Activated T-helper 1 cell treated with anti-CD3 and anti-CD28 coated beads, Interleukin-12 subunit alpha, Interleukin-12 subunit beta, Interleukin-2, Interleukin-4 antibody, amounts not matched to agents 30 ng/mL and 10 ng/mL and 1 ng/mL, durations not matched to agents 14 hours and 24 hours and 36 hours (primary cell): Measurements from ENCODE around the gene RIMS3. TPM values are rescaled to one million over a fixed set of nuclear protein-coding genes. Genes with fewer than 3 reads are reported as not detected.
A peak's percentile ranks its signal among the peaks of the same experiment; 100 is the strongest.

Source experiments
- DNase-seq: peaks from one replicate; pipeline ENCODE4 v3.0.0; 2021; ENCODE audit warnings: low spot score
- H3K27ac Mint-ChIP-seq: one replicate; pipeline ENCODE4 v1.8.0; 2021; ENCODE audit warnings: mild to moderate bottlenecking, mixed read lengths
- H3K27me3 Mint-ChIP-seq: one replicate; pipeline ENCODE4 v1.8.0; 2022; ENCODE audit warnings: mild to moderate bottlenecking, moderate library complexity, mixed read lengths; ENCODE audit not compliant: insufficient read depth
- H3K36me3 Mint-ChIP-seq: one replicate; pipeline ENCODE4 v1.8.0; 2021; ENCODE audit warnings: low read depth, mixed read lengths
- H3K4me1 Mint-ChIP-seq: one replicate; pipeline ENCODE4 v1.8.0; 2021; ENCODE audit warnings: low read depth, mixed read lengths
- H3K4me3 Mint-ChIP-seq: one replicate; pipeline ENCODE4 v1.8.0; 2021; ENCODE audit warnings: mild to moderate bottlenecking, moderate library complexity, mixed read lengths
- H3K9me3 Mint-ChIP-seq: one replicate; pipeline ENCODE4 v1.8.0; 2021; ENCODE audit warnings: mixed read lengths
- intact Hi-C: fragments of 100-400 bp; cut with micrococcal nuclease; formaldehyde crosslinking; loops from one replicate; pipeline ENCODE4 v1.15.1; 2024
- total RNA-seq: library from RNA; stranded (reverse); gene quantifications from 2 replicates; pipeline ENCODE4 v1.2.3, GENCODE V29; 2022

RIMS3 gene
- total RNA-seq, 1 donor from 2014 or later, result 1.9 TPM

- no peak for DNase-seq
- H3K27ac Mint-ChIP-seq, result no peak overlapping the region
- no peak overlapping the region for H3K4me3 Mint-ChIP-seq
- no peaks in the 10 kb centered on the region for H3K36me3 Mint-ChIP-seq
- H3K4me1 Mint-ChIP-seq, result peaks cover 33% of the 10 kb centered on the region
- H3K27me3 Mint-ChIP-seq, result no peaks in the 10 kb centered on the region
- intact Hi-C loops, result loop anchor here (5.0 kb wide), 1 partner anchor 38 kb away; the partner anchor contains the start of gene RIMS3
- H3K9me3 Mint-ChIP-seq, result no peaks in the 10 kb centered on the region
These were observed 36.6 kb downstream of the RIMS3 start for GRCh38 chr1:40628903-40629292.

- Mint-ChIP-seq H3K4me3 (peak overlapping the region; percentile 4), H3K36me3 (no peaks in the 10 kb centered on the region), H3K9me3 (no peaks in the 10 kb centered on the region), H3K27ac (no peak overlapping the region), H3K4me1 (peaks cover 29% of the 10 kb centered on the region), H3K27me3 (no peaks in the 10 kb centered on the region)
- intact Hi-C loops, result loop anchor here (5.0 kb wide), 1 partner anchor 39 kb away; the partner anchor contains the start of gene RIMS3
- peak; percentile 9 for DNase-seq
These were observed 37.2 kb downstream of the RIMS3 start for GRCh38 chr1:40627987-40628902.

- intact Hi-C loops, result loop anchor here (5.0 kb wide), 1 partner anchor 41 kb away; the partner anchor contains the start of gene RIMS3
- Mint-ChIP-seq H3K27ac (no peak overlapping the region), H3K4me1 (peaks cover 29% of the 10 kb centered on the region), H3K9me3 (no peaks in the 10 kb centered on the region), H3K36me3 (no peaks in the 10 kb centered on the region), H3K4me3 (no peak overlapping the region), H3K27me3 (no peaks in the 10 kb centered on the region)
- DNase-seq, result no peak
These were observed 39.1 kb downstream of the RIMS3 start for GRCh38 chr1:40626383-40626770.

- H3K4me1 Mint-ChIP-seq, result peaks cover 29% of the 10 kb centered on the region
- no peak overlapping the region for H3K27ac Mint-ChIP-seq
- H3K36me3 Mint-ChIP-seq, result no peaks in the 10 kb centered on the region
- no peaks in the 10 kb centered on the region for H3K9me3 Mint-ChIP-seq
- no peaks in the 10 kb centered on the region for H3K27me3 Mint-ChIP-seq
- intact Hi-C loops, result loop anchor here (5.0 kb wide), 1 partner anchor 42 kb away; the partner anchor contains the start of gene RIMS3
- no peak overlapping the region for H3K4me3 Mint-ChIP-seq
- no peak for DNase-seq
These were observed 39.8 kb downstream of the RIMS3 start for GRCh38 chr1:40625476-40626382.

- DNase-seq, result no peak
- no peak overlapping the region for H3K27ac Mint-ChIP-seq
- no peak overlapping the region for H3K4me3 Mint-ChIP-seq
These were observed 40.4 kb downstream of the RIMS3 start for GRCh38 chr1:40625076-40625475.

GRCh38 chr1:40622936-40623629, 42.4 kb downstream of the RIMS3 start:
- DNase-seq, result no peak
- no peak overlapping the region for H3K4me3 Mint-ChIP-seq
- peaks cover 6% of the 10 kb centered on the region for H3K4me1 Mint-ChIP-seq
- H3K27ac Mint-ChIP-seq, result no peak overlapping the region
- H3K36me3 Mint-ChIP-seq, result no peaks in the 10 kb centered on the region
- peaks cover under 1% of the 10 kb centered on the region for H3K27me3 Mint-ChIP-seq
- no peaks in the 10 kb centered on the region for H3K9me3 Mint-ChIP-seq
- intact Hi-C loops, result no loop called here

More at GRCh38 chr1:40625076-40625475, 40.4 kb downstream of the RIMS3 start:
- H3K27me3 Mint-ChIP-seq, result no peaks in the 10 kb centered on the region
- no peaks in the 10 kb centered on the region for H3K36me3 Mint-ChIP-seq
- no peaks in the 10 kb centered on the region for H3K9me3 Mint-ChIP-seq
- peaks cover 25% of the 10 kb centered on the region for H3K4me1 Mint-ChIP-seq
- intact Hi-C loops, result loop anchor here (5.0 kb wide), 1 partner anchor 42 kb away; the partner anchor contains the start of gene RIMS3

GRCh38 chr1:40621821-40622450, 43.5 kb downstream of the RIMS3 start:
- Mint-ChIP-seq H3K27me3 (peaks cover 6% of the 10 kb centered on the region), H3K4me1 (peaks cover 3% of the 10 kb centered on the region), H3K36me3 (no peaks in the 10 kb centered on the region), H3K27ac (no peak overlapping the region), H3K9me3 (no peaks in the 10 kb centered on the region), H3K4me3 (no peak overlapping the region)
- DNase-seq, result no peak
- intact Hi-C loops, result no loop called here

- DNase-seq, result no peak
These were observed 44.8 kb downstream of the RIMS3 start for GRCh38 chr1:40620586-40621210.

GRCh38 chr1:40620150-40620549, 45.3 kb downstream of the RIMS3 start:
- H3K27ac Mint-ChIP-seq, result no peak overlapping the region
- H3K9me3 Mint-ChIP-seq, result no peaks in the 10 kb centered on the region
- no peak overlapping the region for H3K4me3 Mint-ChIP-seq
- no peaks in the 10 kb centered on the region for H3K36me3 Mint-ChIP-seq
- intact Hi-C loops, result no loop called here
- DNase-seq, result no peak
- H3K27me3 Mint-ChIP-seq, result peaks cover 11% of the 10 kb centered on the region
- no peaks in the 10 kb centered on the region for H3K4me1 Mint-ChIP-seq

More at GRCh38 chr1:40620586-40621210, 44.8 kb downstream of the RIMS3 start:
- peaks cover 11% of the 10 kb centered on the region for H3K27me3 Mint-ChIP-seq
- no peak overlapping the region for H3K4me3 Mint-ChIP-seq
- no peaks in the 10 kb centered on the region for H3K9me3 Mint-ChIP-seq
- intact Hi-C loops, result no loop called here
- no peaks in the 10 kb centered on the region for H3K36me3 Mint-ChIP-seq
- no peaks in the 10 kb centered on the region for H3K4me1 Mint-ChIP-seq
- no peak overlapping the region for H3K27ac Mint-ChIP-seq

GRCh38 chr1:40618108-40618507, 47.4 kb downstream of the RIMS3 start:
- intact Hi-C loops, result no loop called here

GRCh38 chr1:40612345-40612831, 53.1 kb downstream of the RIMS3 start:
- Mint-ChIP-seq H3K36me3 (no peaks in the 10 kb centered on the region), H3K27me3 (peaks cover 11% of the 10 kb centered on the region), H3K4me3 (no peak overlapping the region), H3K4me1 (no peaks in the 10 kb centered on the region), H3K27ac (no peak overlapping the region), H3K9me3 (no peaks in the 10 kb centered on the region)
- DNase-seq, result peak; percentile 65
- intact Hi-C loops, result loop anchor here (1.0 to 2.0 kb wide), 5 partner anchors 57 to 340 kb away; no protein-coding TSS in a partner anchor

More at GRCh38 chr1:40618108-40618507, 47.4 kb downstream of the RIMS3 start:
- Mint-ChIP-seq H3K27ac (no peak overlapping the region), H3K27me3 (peaks cover 11% of the 10 kb centered on the region), H3K4me1 (no peaks in the 10 kb centered on the region), H3K36me3 (no peaks in the 10 kb centered on the region), H3K9me3 (no peaks in the 10 kb centered on the region), H3K4me3 (no peak overlapping the region)
- DNase-seq, result no peak
